Fibroblast of skin of back (primary cell): ENCODE data around the gene KLC1. TPM values are rescaled to one million over a fixed set of nuclear protein-coding genes. Genes with fewer than 3 reads are reported as not detected.
"Not testable (repeated sequence)": the region's sequence is repeated elsewhere in the genome, so short reads cannot be mapped to it uniquely, and the experiment has no call there.

Experiments used
- DNase-seq: peaks from one replicate; pipeline ENCODE4 v3.0.0-alpha.2; 2013
- polyA plus RNA-seq, 2 experiments: library from polyadenylated mRNA; unstranded; fragments of 120-200 nt; gene quantifications; one replicate each; pipeline ENCODE4 v1.2.1, GENCODE V29; 2013; ENCODE audit not compliant: insufficient read length in 2 of 2

KLC1 gene
- 156 TPM for polyA plus RNA-seq (2013, experiment 1 of 2; ENCODE audit: insufficient read length)
- 115 TPM for polyA plus RNA-seq (2013, experiment 2 of 2; ENCODE audit: insufficient read length)

- peak; percentile 75 for DNase-seq
Measured at GRCh38 chr14:103628684-103629502, at the start of gene KLC1. Gene KLC1 (plus strand): TSS chr14:103629211. CDS start chr14:103654565, 25,354 bp downstream.

- DNase-seq, result no peak
Measured at GRCh38 chr14:103581206-103581605, 47.8 kb upstream of the KLC1 start.

DNA sequence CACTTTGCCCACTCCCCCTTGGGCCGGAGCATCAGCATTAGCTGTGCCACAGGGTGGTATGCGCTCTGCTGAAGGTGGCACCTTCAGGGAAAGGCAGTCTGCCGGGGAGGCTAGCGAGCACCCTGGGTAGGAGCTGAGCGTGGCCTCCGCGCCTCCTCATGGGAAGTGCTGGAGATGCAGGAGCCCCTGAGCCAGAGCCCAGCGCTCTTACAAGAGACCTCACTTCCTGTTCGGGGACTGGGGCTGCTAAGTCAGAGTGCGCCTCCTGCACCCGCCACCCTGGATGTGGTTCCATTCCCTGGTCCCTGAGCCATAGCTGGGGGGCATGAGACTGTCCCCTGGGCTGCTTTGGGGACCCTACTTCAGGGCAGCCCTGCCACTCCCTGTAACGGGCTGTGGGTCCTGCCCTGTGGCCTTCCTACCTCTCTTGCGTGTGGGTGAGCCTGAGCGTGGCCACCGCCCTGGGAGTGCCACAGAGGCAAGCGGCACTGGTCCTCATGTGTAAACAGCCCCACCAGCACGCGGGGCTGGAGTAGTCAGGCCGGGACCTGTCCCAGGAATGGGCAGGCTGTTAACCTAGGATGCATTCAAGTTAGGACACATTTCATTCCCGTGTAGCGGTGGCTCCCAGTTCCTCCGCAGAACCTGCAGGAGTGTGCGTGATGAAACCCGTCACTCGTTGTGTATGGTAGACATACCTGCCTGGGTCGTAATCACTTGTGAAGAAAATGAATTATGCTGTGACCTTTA is 46.9 kb upstream of the KLC1 start:
- no peak for DNase-seq

GRCh38 chr14:103584326-103584915 is 44.6 kb upstream of the KLC1 start:
- no peak for DNase-seq

GRCh38 chr14:103593577-103593976 is 35.4 kb upstream of the KLC1 start:
- no peak for DNase-seq

GRCh38 chr14:103594265-103594664 is 34.7 kb upstream of the KLC1 start:
- peak; percentile 70 for DNase-seq

GRCh38 chr14:103597623-103598377 is 31.2 kb upstream of the KLC1 start:
- DNase-seq, result peak; percentile 81

DNA sequence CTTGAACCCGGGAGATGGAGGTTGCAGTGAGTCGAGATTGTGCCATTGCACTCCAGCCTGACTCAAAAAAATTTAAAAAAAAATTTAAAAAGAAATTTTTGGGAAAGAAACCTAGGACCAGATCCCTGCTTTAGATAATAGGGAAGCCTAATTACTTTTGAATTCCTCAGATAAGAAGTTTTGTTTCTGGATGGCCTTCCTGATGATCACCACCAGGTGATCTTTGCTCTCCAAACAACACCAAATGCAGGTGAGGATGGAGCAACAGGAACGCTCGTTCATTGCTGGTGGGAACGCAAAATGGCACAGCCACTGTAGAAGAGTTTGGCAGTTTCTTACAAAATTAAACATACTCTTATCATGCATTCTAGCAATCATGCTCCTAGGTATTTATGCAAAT is 28.5 kb upstream of the KLC1 start:
- DNase-seq, result no peak

GRCh38 chr14:103604620-103605019 is 24.4 kb upstream of the KLC1 start:
- DNase-seq, result no peak

DNA sequence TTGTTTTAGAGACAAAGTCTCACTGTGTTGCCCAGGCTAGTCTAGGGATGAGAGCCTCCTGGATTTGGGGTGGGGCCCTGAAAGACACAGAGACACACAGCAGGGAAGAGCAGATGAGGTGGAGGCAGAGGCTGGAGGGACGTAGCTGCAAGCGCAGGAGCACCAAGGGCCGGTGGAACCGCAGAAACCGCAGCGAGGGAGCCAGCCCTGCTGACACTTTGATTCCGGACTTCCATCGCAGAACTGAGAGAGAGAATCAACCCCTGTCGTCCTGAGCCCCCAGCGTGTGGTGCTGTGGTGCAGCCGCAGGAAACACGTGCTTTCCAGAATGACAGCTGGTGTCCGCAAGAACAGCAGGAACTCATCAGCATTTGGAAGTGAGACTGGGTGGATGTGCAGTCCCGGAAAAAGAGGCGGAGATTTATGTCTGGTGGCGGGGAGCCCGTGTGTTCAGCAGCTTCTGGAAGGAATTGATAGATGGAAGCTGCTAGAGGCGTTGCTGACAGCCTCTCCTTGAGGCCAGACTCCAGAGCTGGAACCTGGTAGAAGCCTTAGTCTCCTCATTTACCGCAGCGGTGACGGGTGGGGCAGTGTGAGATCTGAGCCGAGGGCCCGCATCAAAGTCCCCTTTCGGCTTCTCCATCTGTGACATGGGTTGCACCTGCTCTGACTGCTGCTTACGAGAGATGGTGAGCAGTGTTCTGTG is 21.9 kb upstream of the KLC1 start:
- peak; percentile 88 for DNase-seq

DNA sequence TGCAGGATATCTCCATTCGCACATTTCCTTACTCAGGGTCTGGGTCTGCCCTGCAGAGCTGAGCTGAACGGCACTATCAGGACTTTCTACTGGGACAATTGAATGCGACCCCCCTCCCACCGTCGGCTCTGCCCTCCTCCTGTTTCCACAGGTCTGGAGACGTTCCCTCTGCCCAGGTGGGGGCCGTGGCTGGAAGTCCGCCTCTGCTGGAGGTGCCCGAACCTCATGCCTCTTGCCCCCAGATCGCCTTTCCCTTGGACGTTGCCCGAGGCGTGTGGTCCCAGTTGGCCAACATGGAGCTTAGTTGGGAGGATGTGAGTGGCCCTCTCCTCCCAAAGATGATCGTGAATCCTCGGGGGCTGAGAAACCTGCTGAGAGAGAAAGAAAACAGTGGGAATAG is 21.2 kb upstream of the KLC1 start:
- no peak for DNase-seq

GRCh38 chr14:103609081-103609480 is 19.9 kb upstream of the KLC1 start:
- not testable (repeated sequence) for DNase-seq

DNA sequence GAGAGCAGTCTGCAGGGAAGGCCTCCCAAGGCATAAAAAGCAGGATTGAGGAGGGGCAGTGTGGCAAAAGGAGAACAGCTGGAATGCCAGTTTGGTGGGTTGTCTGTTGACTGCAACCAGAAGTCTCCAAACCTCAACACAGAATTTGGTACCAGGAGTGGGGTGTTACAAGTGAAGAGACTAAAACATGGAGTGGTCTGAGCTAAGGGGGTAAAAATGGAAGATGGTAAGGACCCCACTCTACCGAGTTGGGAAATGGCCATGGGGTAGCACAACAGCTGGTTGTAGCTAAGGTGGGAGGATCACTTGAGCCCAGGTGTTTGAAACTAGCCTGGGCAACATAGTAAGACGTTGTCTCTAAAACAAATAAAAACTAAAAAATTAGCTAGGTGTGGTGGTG is 17.8 kb upstream of the KLC1 start:
- no peak for DNase-seq

DNA sequence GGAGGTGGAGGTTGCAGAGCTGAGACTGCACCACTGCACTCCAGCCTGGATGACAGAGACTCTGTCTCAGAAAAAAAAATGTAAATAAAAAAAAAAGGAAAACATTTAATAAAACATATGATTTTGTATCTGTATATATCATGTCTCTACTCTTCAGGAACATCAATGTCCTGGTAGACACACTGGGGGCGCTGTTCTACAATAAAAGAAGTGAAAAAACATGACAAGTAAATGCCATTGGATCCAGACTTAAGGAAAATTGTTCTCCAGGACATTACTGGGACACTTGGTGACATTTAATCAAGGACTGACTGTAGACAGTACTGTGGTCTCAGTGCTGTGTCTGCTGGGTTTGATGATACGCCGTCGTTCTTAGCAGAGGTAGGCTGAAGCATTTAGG is 15.5 kb upstream of the KLC1 start:
- peak; percentile 49 for DNase-seq

DNA sequence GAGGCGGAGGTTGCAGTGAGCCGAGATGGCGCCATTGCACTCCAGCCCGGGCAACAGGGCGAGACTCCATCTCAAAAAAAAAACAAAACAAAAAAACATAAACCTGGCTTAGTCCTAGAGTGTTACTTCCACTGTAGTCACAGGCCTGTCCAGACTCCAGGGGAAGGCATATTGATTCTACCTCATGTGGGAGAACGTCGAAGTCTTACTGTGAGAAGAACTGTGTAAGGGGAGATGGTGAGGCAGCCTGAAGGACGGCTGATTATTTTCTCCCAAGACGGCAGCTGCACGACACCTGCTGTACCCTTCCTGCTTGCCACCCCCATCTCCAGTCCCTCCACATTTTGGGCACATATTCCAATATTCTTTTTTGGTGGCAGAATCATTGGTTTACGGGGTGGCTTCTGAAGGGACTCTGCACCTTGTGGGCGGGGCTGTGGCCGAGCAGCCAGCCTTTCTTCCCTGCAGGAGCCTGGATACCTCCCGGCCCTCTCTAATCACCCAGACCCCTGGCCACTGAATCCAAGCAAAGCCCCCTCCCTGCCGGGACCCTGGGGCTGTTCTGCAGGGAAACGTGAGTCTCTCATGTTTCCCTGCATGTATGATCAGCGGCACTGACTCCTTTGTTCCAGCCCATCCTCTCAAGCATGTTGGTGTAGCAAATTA is 12.2 kb upstream of the KLC1 start:
- no peak for DNase-seq

DNA sequence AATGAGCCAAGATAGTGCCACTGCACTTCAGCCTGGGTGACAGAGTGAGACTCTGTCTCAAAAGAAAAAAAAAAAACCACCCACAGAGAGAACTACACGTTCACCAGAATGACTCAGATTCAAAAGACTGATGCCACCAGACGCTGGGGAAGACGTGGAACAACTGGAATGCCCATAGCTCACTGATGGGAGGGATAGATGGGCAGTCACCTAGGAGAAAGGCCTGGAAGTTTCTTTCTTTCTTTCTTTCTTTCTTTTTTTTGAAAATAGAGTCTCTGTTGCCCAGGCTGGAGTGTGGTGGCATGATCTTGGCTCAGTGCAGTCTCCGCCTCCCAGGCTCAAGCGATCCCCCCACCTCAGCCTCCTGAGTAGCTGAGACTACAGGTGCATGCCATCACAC is 10.0 kb upstream of the KLC1 start:
- peak; percentile 76 for DNase-seq

- DNase-seq, result no peak
Measured at GRCh38 chr14:103621860-103622259, 7.2 kb upstream of the KLC1 start.

DNA sequence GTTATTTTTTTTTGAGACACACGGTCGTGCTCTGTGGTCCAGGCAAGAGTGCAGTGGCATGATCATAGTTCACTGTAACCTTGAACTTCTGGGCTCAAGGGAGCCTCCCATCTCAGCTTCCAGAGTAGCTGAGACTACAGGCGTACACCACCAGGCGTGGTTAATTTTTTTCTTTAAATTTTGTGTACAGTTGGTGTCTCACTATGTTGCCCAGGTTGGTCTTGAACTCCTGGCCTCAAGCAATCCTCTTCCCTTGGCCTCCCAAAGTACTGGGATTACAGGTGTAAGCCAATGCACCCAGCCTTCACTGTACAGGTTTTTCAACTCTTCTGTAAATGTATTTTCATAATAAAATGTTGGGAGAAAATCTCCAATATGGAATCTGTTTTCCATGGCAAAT is 5.7 kb upstream of the KLC1 start:
- no peak for DNase-seq

GRCh38 chr14:103623883-103624482 is 5.0 kb upstream of the KLC1 start:
- DNase-seq, result no peak

DNA sequence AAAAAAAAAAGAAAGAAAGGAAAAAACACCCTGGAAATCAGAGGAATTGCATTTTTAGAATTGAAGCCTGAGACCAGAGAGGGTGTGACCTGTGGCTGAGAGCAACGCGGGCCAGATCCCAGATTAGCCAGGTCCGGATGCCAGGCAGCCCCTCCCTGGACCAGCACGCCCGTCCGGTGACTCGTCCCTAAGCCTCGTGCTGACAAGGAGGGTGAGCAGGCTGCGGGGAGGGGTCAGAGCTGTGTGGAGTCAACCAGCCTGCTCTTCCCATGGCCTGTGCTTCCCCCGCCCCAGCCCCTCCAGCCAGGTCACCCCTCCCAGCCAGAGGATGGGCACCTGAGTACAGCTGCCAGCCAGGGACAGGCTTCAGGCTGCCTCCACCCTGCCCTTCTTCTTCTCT is 4.2 kb upstream of the KLC1 start:
- peak; percentile 86 for DNase-seq
